ENCODE results near the gene GRM4. TPM values are rescaled to one million over a fixed set of nuclear protein-coding genes. Genes with fewer than 3 reads are reported as not detected.
A peak's percentile ranks its signal among the peaks of the same experiment; 100 is the strongest.

GRM4 gene
- total RNA-seq, 2 experiments from 2014 or later: 0.27 TPM; not detected in 1

DNA sequence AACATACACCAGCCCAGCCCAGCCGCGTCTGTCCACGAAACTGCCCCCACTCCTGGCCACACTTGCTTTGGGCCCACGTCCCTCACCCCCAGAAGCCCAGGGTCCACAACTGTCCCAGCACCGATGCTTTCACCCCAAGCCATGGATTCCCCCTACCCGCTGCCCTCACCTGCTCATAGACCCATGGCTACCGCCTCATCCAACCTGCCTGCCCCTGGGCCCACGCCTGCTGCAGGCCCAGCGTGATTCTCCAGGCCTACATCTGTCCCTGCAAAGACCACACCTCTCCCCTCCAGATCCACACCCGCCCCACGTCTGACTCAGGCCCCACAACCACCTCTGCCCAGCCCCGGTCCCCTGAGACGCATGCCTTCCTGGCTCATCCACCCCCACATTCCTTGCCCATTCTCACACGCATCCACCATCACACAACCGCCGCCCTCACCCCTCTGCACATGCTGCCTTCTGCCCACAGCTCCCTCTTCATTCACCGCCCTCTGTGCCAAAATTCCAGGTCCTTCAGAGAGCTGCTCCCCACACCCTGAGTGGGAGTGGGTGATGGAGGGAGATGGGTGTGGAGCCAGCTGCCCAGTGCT is 86.7 kb downstream of the GRM4 start:
- Mint-ChIP-seq H3K4me1 (ENCODE audit: low read depth) (no peaks in the 10 kb centered on the region), H3K36me3 (ENCODE audit: low read depth) (no peaks in the 10 kb centered on the region), H3K4me3 (no peak overlapping the region), H3K9me3 (no peaks in the 10 kb centered on the region), H3K27ac (no peak overlapping the region), H3K27me3 (ENCODE audit: low read depth) (peaks cover 2% of the 10 kb centered on the region)
- CTCF ChIA-PET: interaction anchor here (0.9 kb wide), 1 partner anchor 32 kb away, joined by 3 read pairs; no protein-coding TSS in a partner anchor
- intact Hi-C loops (cut with micrococcal nuclease): no loop called here
- no peak for DNase-seq

DNA sequence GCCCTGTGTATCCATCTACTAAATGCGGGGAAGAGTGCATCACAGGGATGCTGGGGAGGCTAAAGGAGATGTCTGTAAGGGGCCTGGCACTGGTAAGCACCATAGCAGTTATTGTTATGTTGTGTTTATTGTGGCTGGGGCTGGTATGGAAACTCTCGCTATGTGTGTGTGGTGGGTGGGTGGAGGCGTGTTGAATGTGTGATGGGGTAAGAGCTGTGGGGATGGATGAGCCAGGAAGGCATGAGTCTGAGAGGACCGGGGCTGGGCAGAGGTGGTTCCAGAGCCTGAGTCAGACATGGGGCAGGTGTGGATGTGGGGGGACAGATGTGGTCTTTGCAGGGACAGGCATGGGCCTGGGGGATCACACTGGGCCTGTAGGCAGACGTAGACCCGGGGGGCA is 88.1 kb downstream of the GRM4 start:
- Mint-ChIP-seq H3K27me3 (ENCODE audit: low read depth) (peaks cover 2% of the 10 kb centered on the region), H3K4me3 (no peak overlapping the region), H3K4me1 (ENCODE audit: low read depth) (no peaks in the 10 kb centered on the region), H3K27ac (no peak overlapping the region), H3K9me3 (no peaks in the 10 kb centered on the region), H3K36me3 (ENCODE audit: low read depth) (no peaks in the 10 kb centered on the region)
- intact Hi-C loops (cut with micrococcal nuclease): no loop called here
- CTCF ChIA-PET: interaction anchor here (1.2 kb wide), 1 partner anchor 96 kb away, joined by 5 read pairs; no protein-coding TSS in a partner anchor
- no peak for DNase-seq

DNA sequence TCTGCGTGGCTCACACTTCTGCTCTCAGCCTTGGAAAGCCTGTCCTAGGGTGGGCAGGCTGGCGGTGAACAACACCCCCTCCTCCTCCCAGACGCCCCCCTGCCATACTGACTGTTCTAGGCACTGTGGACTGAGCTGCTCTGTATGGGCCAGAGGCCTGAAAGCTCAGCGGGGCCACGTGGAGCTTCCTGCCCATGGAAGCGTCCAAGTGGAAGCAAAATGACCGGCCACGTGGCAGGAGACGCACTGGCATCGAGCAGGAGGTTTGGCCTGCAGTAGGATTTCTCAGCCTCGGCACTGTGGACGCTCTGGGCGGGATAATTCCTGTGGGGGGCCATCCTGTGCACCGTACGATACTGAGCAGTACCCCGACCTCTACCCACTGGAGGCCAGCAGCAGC is 88.7 kb downstream of the GRM4 start:
- Mint-ChIP-seq H3K4me3 (no peak overlapping the region), H3K36me3 (ENCODE audit: low read depth) (no peaks in the 10 kb centered on the region), H3K9me3 (no peaks in the 10 kb centered on the region), H3K27ac (no peak overlapping the region), H3K27me3 (ENCODE audit: low read depth) (peaks cover 2% of the 10 kb centered on the region), H3K4me1 (ENCODE audit: low read depth) (no peaks in the 10 kb centered on the region)
- intact Hi-C loops (cut with micrococcal nuclease): no loop called here
- CTCF ChIA-PET: interaction anchor here (1.2 kb wide), 1 partner anchor 97 kb away, joined by 5 read pairs; no protein-coding TSS in a partner anchor
- no peak for DNase-seq

DNA sequence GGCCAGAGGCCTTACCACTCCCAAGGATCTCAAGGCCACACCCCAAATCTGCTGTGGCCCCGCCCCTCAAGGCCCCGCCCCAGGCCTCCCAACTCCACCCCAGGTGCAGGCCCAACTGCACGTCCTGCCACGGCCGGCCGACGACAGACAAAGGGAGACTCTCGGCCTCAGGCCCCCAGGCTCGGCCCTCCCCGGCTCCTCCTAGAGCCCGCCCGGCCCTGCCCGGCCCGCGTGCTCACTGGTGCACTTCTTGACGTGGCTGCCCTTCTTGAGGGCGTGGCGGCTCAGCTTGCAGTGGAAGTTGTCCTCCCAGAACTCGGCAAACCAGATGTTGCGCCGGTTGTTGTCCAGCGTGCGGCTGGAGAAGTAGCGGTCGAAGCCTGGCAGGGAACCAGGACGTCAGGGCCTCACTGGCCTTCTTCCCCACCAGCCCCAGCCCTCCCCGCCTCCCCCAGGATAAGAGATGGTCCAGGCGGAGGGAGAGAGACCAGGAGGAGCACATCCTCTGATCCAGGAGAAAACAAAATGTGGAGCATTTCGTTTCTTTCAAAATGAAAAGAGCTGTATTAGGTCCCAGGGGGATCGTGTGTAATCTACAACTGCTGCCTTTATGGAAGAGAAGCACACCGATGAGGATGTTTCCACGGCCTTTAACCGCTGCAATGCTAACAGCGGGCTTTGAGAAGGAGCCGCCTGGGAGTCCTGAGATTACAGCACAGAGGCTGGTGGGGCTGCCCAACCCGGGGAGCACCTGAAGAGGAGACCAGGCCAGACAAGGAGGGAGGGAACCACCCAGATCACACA is 89.4 kb downstream of the GRM4 start:
- H3K4me3 Mint-ChIP-seq: no peak overlapping the region
- no peak overlapping the region for H3K27ac Mint-ChIP-seq
- intact Hi-C loops (cut with micrococcal nuclease): no loop called here
- CTCF ChIA-PET: interaction anchor here (1.2 kb wide), 1 partner anchor 98 kb away, joined by 5 read pairs; no protein-coding TSS in a partner anchor
- DNase-seq: peak; percentile 7
- peaks cover 2% of the 10 kb centered on the region for H3K27me3 Mint-ChIP-seq (ENCODE audit: low read depth)
- H3K36me3 Mint-ChIP-seq (ENCODE audit: low read depth): no peaks in the 10 kb centered on the region
- no peaks in the 10 kb centered on the region for H3K9me3 Mint-ChIP-seq
- no peaks in the 10 kb centered on the region for H3K4me1 Mint-ChIP-seq (ENCODE audit: low read depth)

DNA sequence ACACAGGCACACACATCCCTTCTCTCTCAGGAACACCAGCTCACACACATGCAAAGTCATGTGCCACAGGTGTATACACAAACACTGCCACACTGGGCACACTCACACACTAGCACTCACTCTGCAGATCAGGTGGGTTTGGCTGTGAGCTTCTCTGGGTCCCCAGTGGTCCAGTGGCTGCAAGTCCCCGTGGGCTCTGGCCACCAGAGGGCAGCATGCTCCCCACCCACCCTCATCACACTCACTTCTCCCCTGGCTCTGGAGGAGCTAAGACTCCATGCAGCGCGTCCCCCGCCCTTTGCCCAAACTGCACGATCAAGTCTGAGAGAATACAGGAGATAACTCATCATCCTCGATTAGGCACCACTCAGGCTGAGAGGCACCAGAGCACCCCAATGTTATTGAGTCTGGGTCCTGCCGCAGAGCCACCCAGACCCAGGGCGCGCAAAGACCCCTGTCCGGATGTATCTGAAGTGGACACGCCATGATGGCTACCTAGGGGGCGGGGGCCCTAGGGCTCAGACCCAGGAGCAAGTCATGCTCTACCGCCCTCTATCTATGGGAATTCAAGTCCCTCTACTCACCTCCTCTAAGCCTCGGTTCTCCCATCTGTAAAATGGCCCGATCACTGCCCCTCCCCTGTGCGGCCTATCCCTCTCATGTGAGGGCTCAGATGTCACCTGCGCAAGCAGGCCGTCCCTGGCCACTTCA is 90.5 kb downstream of the GRM4 start:
- Mint-ChIP-seq H3K27ac (no peak overlapping the region), H3K27me3 (ENCODE audit: low read depth) (peaks cover 2% of the 10 kb centered on the region), H3K36me3 (ENCODE audit: low read depth) (no peaks in the 10 kb centered on the region), H3K4me1 (ENCODE audit: low read depth) (no peaks in the 10 kb centered on the region), H3K9me3 (no peaks in the 10 kb centered on the region), H3K4me3 (no peak overlapping the region)
- intact Hi-C loops (cut with micrococcal nuclease): loop anchor here (1.0 kb wide), 2 partner anchors 99 to 311 kb away; no protein-coding TSS in a partner anchor
- DNase-seq: peak; percentile 75
- CTCF ChIA-PET: interaction anchor here (0.6 to 5.1 kb wide), 18 partner anchors 8 to 1185 kb away, joined by 3 to 58 read pairs (median 4); no protein-coding TSS in a partner anchor

DNA sequence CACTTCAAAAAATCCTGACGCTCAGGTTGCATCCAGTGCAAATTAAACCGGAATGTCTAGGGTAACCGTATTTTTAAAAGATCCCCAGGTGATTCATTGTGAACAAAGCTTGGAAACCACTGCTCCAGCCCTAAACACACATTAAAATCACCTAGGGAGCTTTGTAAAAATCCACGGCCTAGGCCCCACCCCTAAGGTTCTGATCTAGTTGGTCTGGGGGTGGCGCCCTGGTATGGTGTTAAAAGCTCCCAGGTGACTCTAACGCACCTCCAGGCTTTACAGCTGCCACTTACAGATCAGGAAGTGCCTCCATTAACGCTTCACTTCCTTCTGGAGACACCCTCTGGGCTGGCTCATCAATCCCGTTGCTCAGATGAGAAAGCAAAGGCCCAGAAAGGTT is 92.2 kb downstream of the GRM4 start:
- Mint-ChIP-seq H3K36me3 (ENCODE audit: low read depth) (no peaks in the 10 kb centered on the region), H3K27me3 (ENCODE audit: low read depth) (peaks cover 2% of the 10 kb centered on the region), H3K4me1 (ENCODE audit: low read depth) (no peaks in the 10 kb centered on the region), H3K9me3 (no peaks in the 10 kb centered on the region), H3K4me3 (no peak overlapping the region), H3K27ac (no peak overlapping the region)
- no peak for DNase-seq
- intact Hi-C loops (cut with micrococcal nuclease): no loop called here
- CTCF ChIA-PET: interaction anchor here (0.5 to 5.1 kb wide), 8 partner anchors 8 to 284 kb away, joined by 3 to 58 read pairs (median 4); no protein-coding TSS in a partner anchor

DNA sequence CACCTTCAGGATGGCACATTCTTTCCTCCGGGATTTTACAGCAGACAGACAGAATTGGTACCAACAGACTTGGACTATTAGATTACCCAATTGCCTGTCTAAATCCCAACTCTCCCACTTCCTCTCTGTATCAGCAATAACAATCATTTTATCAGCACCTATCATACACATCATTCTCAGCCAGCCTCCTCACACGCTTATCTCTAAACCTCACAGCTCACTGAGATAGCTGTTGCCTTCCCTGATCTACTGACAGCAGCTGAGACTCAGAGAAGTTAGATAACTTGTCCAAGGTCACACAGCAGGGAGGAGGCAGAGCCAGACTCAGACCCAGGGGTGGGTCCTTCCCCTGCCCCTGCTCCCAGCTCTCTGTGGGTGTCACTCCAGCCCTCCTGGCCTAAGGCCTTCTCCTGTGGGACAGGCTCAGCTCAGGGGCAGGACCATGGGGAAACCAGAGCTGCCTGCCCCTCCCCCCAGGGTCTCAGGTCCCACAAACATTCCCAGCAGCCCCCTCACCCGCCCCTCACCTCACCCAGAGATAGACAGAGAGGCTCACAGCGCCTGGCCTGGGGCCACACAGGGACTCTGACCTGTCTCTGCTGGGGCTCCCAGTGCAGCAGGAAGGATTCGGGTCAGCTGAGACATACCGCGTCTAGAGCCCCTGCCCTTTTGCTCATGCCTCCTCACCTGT is 92.8 kb downstream of the GRM4 start:
- no peak overlapping the region for H3K27ac Mint-ChIP-seq
- H3K36me3 Mint-ChIP-seq (ENCODE audit: low read depth): no peaks in the 10 kb centered on the region
- intact Hi-C loops (cut with micrococcal nuclease): no loop called here
- no peaks in the 10 kb centered on the region for H3K4me1 Mint-ChIP-seq (ENCODE audit: low read depth)
- H3K4me3 Mint-ChIP-seq: no peak overlapping the region
- H3K9me3 Mint-ChIP-seq: no peaks in the 10 kb centered on the region
- CTCF ChIA-PET: interaction anchor here (0.6 to 5.1 kb wide), 5 partner anchors 10 to 283 kb away, joined by 3 to 58 read pairs (median 4); no protein-coding TSS in a partner anchor
- H3K27me3 Mint-ChIP-seq (ENCODE audit: low read depth): peaks cover 2% of the 10 kb centered on the region
- DNase-seq: no peak

DNA sequence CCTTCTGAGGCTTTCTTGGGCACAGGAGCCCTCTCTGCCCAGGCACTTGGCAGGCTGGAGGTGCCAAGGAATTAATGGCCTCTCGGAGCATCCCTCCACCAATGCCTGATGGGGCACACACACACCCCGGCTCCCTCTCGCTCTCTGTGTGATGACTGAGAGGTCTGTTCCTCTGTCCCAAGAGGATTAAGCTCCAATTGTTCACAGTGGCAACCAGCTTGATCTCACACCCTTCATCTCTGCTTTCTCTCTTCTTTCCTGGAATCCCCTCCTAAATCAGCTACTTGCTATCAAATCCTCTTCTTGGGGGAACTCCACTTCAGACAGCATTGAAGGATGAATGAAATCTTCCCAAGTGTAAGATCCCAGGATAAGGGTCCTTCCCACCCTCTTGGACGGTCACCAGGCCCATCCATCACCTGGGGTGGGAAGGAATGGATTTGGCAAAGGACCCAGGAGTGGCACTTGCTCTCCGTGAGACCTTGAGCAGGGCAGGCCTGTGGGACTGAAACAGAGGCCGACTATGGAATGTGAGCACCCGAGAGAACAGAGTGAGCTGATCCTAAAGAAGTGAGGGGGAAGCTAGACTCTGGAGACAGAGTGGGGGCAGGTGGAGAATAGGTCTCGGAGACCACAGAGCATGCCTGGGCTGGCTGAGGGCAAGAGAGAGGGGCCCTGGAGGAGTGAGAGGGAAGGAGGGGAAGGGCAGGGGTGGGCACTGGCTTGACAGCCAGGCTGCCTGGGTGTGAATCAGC is 93.6 kb downstream of the GRM4 start:
- intact Hi-C loops (cut with micrococcal nuclease): no loop called here
- H3K27ac Mint-ChIP-seq: no peak overlapping the region
- H3K4me1 Mint-ChIP-seq (ENCODE audit: low read depth): no peaks in the 10 kb centered on the region
- DNase-seq: no peak
- H3K4me3 Mint-ChIP-seq: no peak overlapping the region
- no peaks in the 10 kb centered on the region for H3K36me3 Mint-ChIP-seq (ENCODE audit: low read depth)
- peaks cover 2% of the 10 kb centered on the region for H3K27me3 Mint-ChIP-seq (ENCODE audit: low read depth)
- H3K9me3 Mint-ChIP-seq: no peaks in the 10 kb centered on the region
- CTCF ChIA-PET: interaction anchor here (0.6 to 5.1 kb wide), 4 partner anchors 8 to 256 kb away, joined by 3 to 58 read pairs (median 4); no protein-coding TSS in a partner anchor

DNA sequence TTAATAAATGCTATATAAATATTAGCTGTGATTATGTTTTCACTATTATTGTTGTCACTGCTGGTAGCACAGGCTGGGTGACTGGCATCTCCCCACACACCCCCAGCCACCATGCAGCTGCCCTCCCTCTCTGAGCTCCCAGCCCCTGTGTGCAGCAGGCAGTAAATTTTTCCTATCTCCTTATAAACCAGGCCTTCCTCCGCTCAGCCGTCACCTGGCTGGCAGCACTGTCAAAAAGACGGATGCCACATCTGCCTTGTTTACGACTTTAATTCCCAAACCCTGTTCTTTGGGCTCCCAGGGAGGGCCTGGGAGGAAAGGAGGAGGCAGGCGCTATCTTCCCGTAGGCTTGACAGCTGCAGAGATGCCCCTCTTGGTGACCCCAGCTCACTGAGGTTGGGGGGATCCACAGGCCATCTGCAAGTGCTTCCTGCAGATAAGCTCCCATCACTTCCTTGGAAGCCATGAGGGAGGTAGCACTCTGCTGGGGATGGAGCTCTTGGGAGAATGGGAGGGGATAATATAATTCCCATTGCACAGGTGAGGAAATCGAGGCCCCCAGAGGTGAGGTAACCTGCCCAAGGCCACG is 94.5 kb downstream of the GRM4 start:
- intact Hi-C loops (cut with micrococcal nuclease): no loop called here
- no peak for DNase-seq
- no peak overlapping the region for H3K27ac Mint-ChIP-seq
- H3K4me3 Mint-ChIP-seq: no peak overlapping the region
- no peaks in the 10 kb centered on the region for H3K4me1 Mint-ChIP-seq (ENCODE audit: low read depth)
- H3K9me3 Mint-ChIP-seq: no peaks in the 10 kb centered on the region
- CTCF ChIA-PET: interaction anchor here (1.2 to 5.1 kb wide), 2 partner anchors 9 to 105 kb away, joined by 3 to 58 read pairs; no protein-coding TSS in a partner anchor
- H3K36me3 Mint-ChIP-seq (ENCODE audit: low read depth): no peaks in the 10 kb centered on the region
- H3K27me3 Mint-ChIP-seq (ENCODE audit: low read depth): peaks cover 2% of the 10 kb centered on the region

DNA sequence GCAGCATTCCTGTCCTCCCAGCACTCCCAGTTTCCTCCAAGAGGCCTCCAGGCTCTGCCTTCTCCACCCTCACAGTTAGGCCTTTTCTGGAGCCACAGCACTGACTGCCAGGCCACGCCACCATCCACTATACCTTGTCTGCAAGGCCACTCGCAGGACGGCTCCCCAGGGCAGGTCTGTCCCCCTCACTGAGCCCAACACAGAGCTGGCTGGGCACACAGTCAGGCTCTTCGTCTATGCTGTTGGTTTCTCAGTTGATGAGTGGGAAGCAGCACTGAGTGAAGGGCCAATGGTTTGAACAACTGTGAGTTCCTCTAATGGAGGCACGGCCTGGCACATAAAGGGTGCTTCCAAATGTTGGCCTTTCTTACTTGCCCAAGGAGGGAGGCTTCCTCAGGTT is 95.2 kb downstream of the GRM4 start:
- H3K27ac Mint-ChIP-seq: no peak overlapping the region
- intact Hi-C loops (cut with micrococcal nuclease): no loop called here
- no peaks in the 10 kb centered on the region for H3K36me3 Mint-ChIP-seq (ENCODE audit: low read depth)
- CTCF ChIA-PET: interaction anchor here (1.2 to 5.1 kb wide), 2 partner anchors 10 to 106 kb away, joined by 3 to 58 read pairs; no protein-coding TSS in a partner anchor
- H3K4me3 Mint-ChIP-seq: no peak overlapping the region
- no peak for DNase-seq
- H3K4me1 Mint-ChIP-seq (ENCODE audit: low read depth): no peaks in the 10 kb centered on the region
- H3K27me3 Mint-ChIP-seq (ENCODE audit: low read depth): peaks cover 2% of the 10 kb centered on the region
- no peaks in the 10 kb centered on the region for H3K9me3 Mint-ChIP-seq
